Tibial nerve (tissue), 3 donors: ENCODE results near the gene TUBB3.

Experiments
- CTCF ChIP-seq, 5 experiments: fragments of 200-600 bp in 3 of 5; fragments of 450-650 bp in 2 of 5; sonication (generic) in 3 of 5; IDR thresholded peaks; one replicate each; pipeline ENCODE4 v1.5.1; 2016 to 2019; ENCODE audit warnings: antibody characterized with exemption in 5 of 5, mild to moderate bottlenecking in 3 of 5, moderate library complexity in 2 of 5
- POLR2A ChIP-seq, 2 donors: fragments of 450-650 bp; IDR thresholded peaks; one replicate each; pipeline ENCODE4 v1.6.1; 2017; ENCODE audit warnings: antibody characterized with exemption in 2 of 2, mild to moderate bottlenecking in 2 of 2, moderate library complexity in 2 of 2

GRCh38 chr16:89915303-89916232, 7.6 kb upstream of the TUBB3 start:
- no peak for TF ChIP-seq CTCF (IDR thresholded peaks at IDR 0.05)
- no peak for TF ChIP-seq POLR2A (IDR thresholded peaks at IDR 0.05)
